NCI-H2029 (cell line): ENCODE results near the gene PDCD7.
"Not testable (repeated sequence)": the region's sequence is repeated elsewhere in the genome, so short reads cannot be mapped to it uniquely, and the experiment has no call there.

ENCODE experiments used
- DNase-seq: peaks from one replicate; lab custom pipeline; 2025; lab: John Stamatoyannopoulos, UW

Gene PDCD7

GRCh38 chr15:65091946-65092770, 41.5 kb downstream of the PDCD7 start:
- no peak for DNase-seq

DNA sequence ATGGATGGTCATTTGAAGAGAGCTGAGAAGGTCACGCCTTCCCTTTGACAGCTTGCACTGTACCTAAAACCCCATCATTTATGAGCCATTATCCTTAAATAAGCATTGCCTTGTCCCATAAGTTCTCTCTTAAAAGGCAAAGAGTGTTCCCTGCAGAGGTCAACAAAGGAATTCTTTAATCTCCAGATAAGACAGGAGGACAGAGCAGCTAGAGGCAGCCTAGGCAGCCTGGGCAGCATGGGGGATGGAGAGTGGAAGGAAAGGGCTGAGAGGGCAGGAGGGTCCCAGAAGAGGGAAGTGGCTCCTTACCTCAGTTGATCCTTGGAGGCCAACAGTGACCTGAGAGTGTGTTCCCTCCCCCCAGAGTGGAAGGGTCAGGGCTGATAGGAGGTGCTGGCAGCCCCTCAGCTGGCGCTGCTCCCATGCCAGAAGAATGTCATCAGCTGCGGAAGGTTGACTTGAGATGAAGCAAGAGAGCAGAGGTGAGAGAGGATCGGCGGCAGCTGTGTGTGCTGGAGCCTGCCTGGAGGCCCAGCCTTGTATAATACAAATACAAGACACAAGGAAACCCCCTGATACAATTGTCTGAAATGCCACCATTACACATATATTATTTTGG, 44.3 kb downstream of the PDCD7 start:
- DNase-seq = no peak

DNA sequence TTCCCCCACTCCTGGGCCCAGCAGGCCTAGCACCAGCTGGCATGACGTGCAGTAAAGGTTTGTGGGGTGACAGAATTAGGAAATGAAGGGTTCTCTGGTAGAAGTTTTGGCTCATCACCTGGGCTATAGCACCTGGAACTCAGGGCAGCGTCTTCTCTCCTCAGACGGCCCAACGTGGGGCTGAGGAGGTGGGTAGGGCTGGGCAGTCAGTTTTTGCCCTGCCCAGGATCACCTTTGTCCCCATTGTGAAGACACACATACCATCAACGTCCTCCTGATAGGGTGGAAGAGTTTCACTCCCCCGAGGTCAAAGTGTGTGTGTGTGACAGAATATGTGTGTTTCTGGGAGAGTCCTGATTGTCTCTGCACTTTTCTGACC, 45.0 kb downstream of the PDCD7 start:
- no peak for DNase-seq

GRCh38 chr15:65087873-65088642, 45.5 kb downstream of the PDCD7 start:
- DNase-seq = no peak

GRCh38 chr15:65087411-65087810, 46.2 kb downstream of the PDCD7 start:
- DNase-seq = no peak

GRCh38 chr15:65086680-65087111, 46.9 kb downstream of the PDCD7 start:
- DNase-seq = no peak

GRCh38 chr15:65085990-65086679, 47.5 kb downstream of the PDCD7 start:
- no peak for DNase-seq

DNA sequence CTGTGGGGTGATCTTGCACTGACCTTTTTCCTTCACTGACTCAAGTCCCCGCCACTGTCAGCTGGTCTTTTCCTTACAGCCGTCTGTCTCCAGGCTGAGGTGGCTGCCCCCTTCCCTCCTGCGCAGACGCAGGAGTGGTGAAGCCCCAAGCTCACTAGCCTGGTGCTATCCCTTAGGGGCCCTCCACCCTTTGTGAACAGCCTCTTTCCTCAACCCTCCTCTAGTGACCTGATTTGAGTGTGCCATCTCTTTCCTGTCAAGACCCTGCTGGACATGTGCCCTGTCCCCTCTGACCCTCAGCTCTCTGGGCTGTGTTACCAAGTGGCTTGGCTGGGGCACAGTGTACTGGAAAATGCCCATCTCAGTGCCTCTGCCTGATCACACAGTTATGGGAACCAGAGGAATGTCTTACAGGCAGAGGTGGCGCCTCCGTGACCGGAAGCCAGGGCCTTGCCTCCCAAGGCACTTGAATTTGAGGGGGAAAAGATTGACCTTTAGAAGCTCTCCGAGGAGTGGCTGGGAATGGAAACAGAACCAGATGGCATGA, 48.3 kb downstream of the PDCD7 start:
- no peak for DNase-seq

- DNase-seq = no peak
Observed at GRCh38 chr15:65084500-65085206, 49.0 kb downstream of the PDCD7 start.

- no peak for DNase-seq
Observed at GRCh38 chr15:65083262-65083701, 50.3 kb downstream of the PDCD7 start.

GRCh38 chr15:65082303-65082953, 51.2 kb downstream of the PDCD7 start:
- DNase-seq = no peak

GRCh38 chr15:65081758-65082157, 51.9 kb downstream of the PDCD7 start:
- no peak for DNase-seq

DNA sequence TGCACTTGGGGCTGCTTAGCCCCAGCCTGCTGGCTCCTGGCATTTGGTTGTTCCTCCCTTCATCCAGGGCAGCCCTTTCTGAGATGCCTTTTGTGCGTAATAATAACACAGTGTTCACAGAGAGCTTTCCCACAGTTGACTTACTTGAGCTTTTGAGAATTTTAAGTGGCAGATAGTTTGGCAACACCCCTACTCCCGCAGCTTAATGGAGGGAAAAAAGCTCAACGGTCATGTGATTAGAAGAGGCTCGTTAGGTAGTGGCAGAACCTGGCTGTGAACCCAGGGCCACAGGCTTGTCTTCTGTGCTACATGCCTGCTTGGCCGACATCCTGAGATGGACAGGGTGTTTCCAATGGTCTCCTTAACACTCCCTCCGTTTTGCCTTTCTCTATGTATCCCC, 52.3 kb downstream of the PDCD7 start:
- DNase-seq = no peak

- DNase-seq = no peak
Observed at GRCh38 chr15:65079580-65079979, 54.0 kb downstream of the PDCD7 start.

DNA sequence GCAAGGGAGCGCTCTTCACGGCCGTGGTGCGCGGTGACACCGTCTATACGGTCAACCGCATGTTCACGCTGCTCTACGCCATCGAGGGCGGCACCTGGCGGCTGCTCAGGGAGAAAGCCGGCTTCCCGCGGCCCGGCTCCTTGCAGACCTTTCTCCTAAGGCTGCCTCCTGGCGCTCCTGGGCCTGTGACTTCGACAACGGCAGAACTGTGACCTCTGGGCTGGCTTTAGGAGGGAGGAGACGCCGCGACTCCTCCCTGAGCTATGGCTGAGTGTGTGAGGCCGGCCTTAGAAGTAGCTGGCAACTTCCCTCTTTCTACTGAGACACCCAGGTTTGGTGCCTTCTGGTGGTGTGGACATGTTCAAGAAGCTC, 55.6 kb downstream of the PDCD7 start:
- no peak for DNase-seq

- no peak for DNase-seq
Observed at GRCh38 chr15:65077291-65077980, 56.2 kb downstream of the PDCD7 start.

- no peak for DNase-seq
Observed at GRCh38 chr15:65076486-65077290, 56.9 kb downstream of the PDCD7 start, which contains the start of gene KBTBD13. KBTBD13 (plus strand) TSS chr15:65076746; CDS start chr15:65076816, 70 bp downstream.

- DNase-seq = not testable (repeated sequence)
Observed at GRCh38 chr15:65075607-65076395, 57.8 kb downstream of the PDCD7 start.
